GM12878 (cell line): ENCODE results near the gene CD1D. TPM values are rescaled to one million over a fixed set of nuclear protein-coding genes. Genes with fewer than 3 reads are reported as not detected.

ENCODE experiments used
- ATAC-seq: fragments of 200-7000 bp; cut with Tn5 transposase; 3 replicates; pipeline ENCODE4 v1.9.1; 2020; ENCODE audit warnings: mild to moderate bottlenecking, moderate library complexity
- BruUV-seq: library from RNA; stranded (reverse); fragments of 400-500 nt; replicated peaks from 2 replicates; lab custom pipeline; 2021; lab: Mats Ljungman, UMichigan
- CTCF ChIA-PET: fragments of 300-600 bp; sonication (Branson Sonifier 250); formaldehyde crosslinking; extraction: SDS; loops from one replicate; lab custom pipeline; 2021; ENCODE audit warnings: inconsistent platforms; lab: Yijun Ruan, JAX
- POLR2A ChIA-PET: fragments of 350-600 bp; formaldehyde crosslinking; extraction: SDS; loops from one replicate; lab custom pipeline; 2021; ENCODE audit warnings: inconsistent platforms; lab: Charles Lee
- RAD21 ChIA-PET: fragments of 300-600 bp; sonication (Branson Sonifier 250); formaldehyde crosslinking; loops from one replicate; lab custom pipeline; 2023; ENCODE audit warnings: antibody characterized with exemption; ENCODE audit not compliant: unreplicated experiment; lab: Charles Lee
- SMC1A ChIA-PET: fragments of 300-600 bp; sonication (Branson Sonifier 250); formaldehyde crosslinking; loops from one replicate; lab custom pipeline; 2023; ENCODE audit not compliant: unreplicated experiment, uncharacterized antibody; lab: Charles Lee
- DNase-seq: peaks from one replicate; pipeline ENCODE4 v3.0.0-alpha.2; 2011; ENCODE audit warnings: low read depth, low spot score
- FAIRE-seq: peaks from 3 replicates; lab custom pipeline; 2011; peaks lifted over from hg19 to GRCh38; lab: Jason Lieb, UNC
- H2AFZ ChIP-seq: 2 replicates; pipeline ENCODE4 v1.6.0; 2011; ENCODE audit warnings: low read depth, low read length, control low read depth; ENCODE audit not compliant: control insufficient read depth
- H3K27ac ChIP-seq: 2 replicates; pipeline ENCODE4 v1.5.1; 2011; ENCODE audit warnings: control low read depth; ENCODE audit not compliant: control insufficient read depth, insufficient read depth
- H3K27me3 ChIP-seq, 2 experiments: replicated peaks in 1 of 2; 2 replicates each; pipeline versions ENCODE4 v1.6.0 to v1.6.1; 2011; ENCODE audit warnings: low read length in 1 of 2; ENCODE audit not compliant: control insufficient read depth in 2 of 2, insufficient read depth in 2 of 2
- H3K36me3 ChIP-seq, 2 experiments: 2 replicates each; pipeline ENCODE4 v1.5.1; 2011; ENCODE audit warnings: low read length in 1 of 2; ENCODE audit not compliant: control insufficient read depth in 2 of 2, insufficient read depth in 2 of 2
- H3K4me1 ChIP-seq: 2 replicates; pipeline ENCODE4 v1.6.1; 2011; ENCODE audit warnings: mild to moderate bottlenecking, low read length, moderate library complexity, mixed read lengths; ENCODE audit not compliant: control insufficient read depth, insufficient read depth
- H3K4me2 ChIP-seq: 2 replicates; pipeline ENCODE4 v1.6.0; 2011; ENCODE audit warnings: control low read depth; ENCODE audit not compliant: control insufficient read depth, insufficient read depth
- H3K4me3 ChIP-seq: fragments of 200-600 bp; sonication (generic); 2 replicates; pipeline ENCODE4 v1.5.1; 2016
- H3K79me2 ChIP-seq: 2 replicates; pipeline ENCODE4 v1.6.0; 2011; ENCODE audit warnings: low read length; ENCODE audit not compliant: control insufficient read depth, insufficient read depth
- H3K9ac ChIP-seq: 2 replicates; pipeline ENCODE4 v1.8.0; 2011; ENCODE audit warnings: low read length, control low read depth, mixed read lengths; ENCODE audit not compliant: control insufficient read depth, insufficient read depth
- H3K9me3 ChIP-seq: replicated peaks from 3 replicates; pipeline ENCODE4 v1.5.1; 2011; ENCODE audit warnings: mild to moderate bottlenecking, low read length; ENCODE audit not compliant: control insufficient read depth, insufficient read depth
- H4K20me1 ChIP-seq: 2 replicates; pipeline ENCODE4 v1.6.0; 2011; ENCODE audit not compliant: control insufficient read depth, insufficient read depth
- CHD1 ChIP-seq: IDR thresholded peaks from 2 replicates; pipeline ENCODE4 v1.6.1; 2012; ENCODE audit warnings: low read depth, low read length, improper control_type of control experiment
- CREM ChIP-seq: IDR thresholded peaks from 2 replicates; pipeline ENCODE4 v1.6.1; 2014; ENCODE audit warnings: antibody characterized with exemption, low read depth
- ESRRA ChIP-seq: IDR thresholded peaks from 2 replicates; pipeline ENCODE4 v1.6.1; 2012; ENCODE audit warnings: mild to moderate bottlenecking, low read length, improper control_type of control experiment
- HDAC2 ChIP-seq: fragments of 200-600 bp; sonication (generic); IDR thresholded peaks from 2 replicates; pipeline ENCODE4 v1.6.1; 2017
- HDGF ChIP-seq: fragments of 450-650 bp; IDR thresholded peaks from 2 replicates; pipeline ENCODE4 v1.6.1; 2016; ENCODE audit warnings: antibody characterized with exemption
- HSF1 ChIP-seq: fragments of 150-350 bp; IDR thresholded peaks from 2 replicates; pipeline ENCODE4 v1.6.1; 2014; ENCODE audit warnings: mild to moderate bottlenecking, low read depth, low read length
- MEF2A ChIP-seq: IDR thresholded peaks from 2 replicates; pipeline ENCODE4 v1.6.1; 2011; ENCODE audit warnings: low read depth, mild to moderate bottlenecking, low read length, moderate library complexity; ENCODE audit not compliant: insufficient read depth
- NFYA ChIP-seq: IDR thresholded peaks from 2 replicates; pipeline ENCODE4 v1.6.1; 2011; ENCODE audit warnings: low read depth, mild to moderate bottlenecking, low read length, improper control_type of control experiment, borderline replicate concordance
- POLR2AphosphoS2 ChIP-seq: IDR thresholded peaks from 2 replicates; pipeline ENCODE4 v1.6.1; 2011; ENCODE audit warnings: low read depth, mild to moderate bottlenecking, low read length, improper control_type of control experiment, moderate library complexity
- RUNX3 ChIP-seq: IDR thresholded peaks from 2 replicates; pipeline ENCODE4 v1.6.1; 2012; ENCODE audit warnings: low read length, inconsistent platforms
- SUPT20H ChIP-seq: IDR thresholded peaks from 2 replicates; pipeline ENCODE4 v1.6.1; 2011; ENCODE audit warnings: low read depth, mild to moderate bottlenecking, low read length, moderate library complexity, borderline replicate concordance; ENCODE audit not compliant: control insufficient read depth
- TCF3 ChIP-seq: IDR thresholded peaks from 2 replicates; pipeline ENCODE4 v1.6.1; 2012; ENCODE audit warnings: low read depth, mild to moderate bottlenecking, low read length, borderline replicate concordance; ENCODE audit not compliant: insufficient read depth
- ZNF217 ChIP-seq: fragments of 450-650 bp; IDR thresholded peaks from 2 replicates; pipeline ENCODE4 v1.6.1; 2017; ENCODE audit warnings: antibody characterized with exemption, mild to moderate bottlenecking
- WGBS: methylation state at CpG from one replicate; pipeline ENCODE4 v1.1.6; 2016; ENCODE audit warnings: low lambda C conversion rate; ENCODE audit not compliant: insufficient replicate concordance, insufficient coverage; ENCODE audit errors: missing lambda C conversion rate; 5-methylcytosine and 5-hydroxymethylcytosine counted together
- in situ Hi-C: fragments of 300-500 bp; cut with MboI; formaldehyde crosslinking; loops from 9 replicates; pipeline ENCODE4 v1.14.3; 2018; ENCODE audit warnings: mixed read lengths
- intact Hi-C: fragments of 100-400 bp; cut with micrococcal nuclease; formaldehyde crosslinking; loops from one replicate; pipeline ENCODE4 v1.14.2; 2022; ENCODE audit not compliant: unreplicated experiment
- polyA plus RNA-seq, 11 experiments: library from polyadenylated mRNA; depleted of rRNA in 4 of 11; unstranded in 6 of 11; stranded (reverse) in 5 of 11; fragments of >200 nt; fragmentation: Nextera tagmentation in 4 of 11; fragmentation: Illumina TruSeq in 1 of 11; extraction: Ambion mirVana in 4 of 11; extraction: Trizol in 1 of 11; gene quantifications; 1 replicate in 1 of 11; 2 replicates in 10 of 11; pipeline versions ENCODE4 v1.2.1 to v1.2.3, GENCODE V29; 2011 to 2016; ENCODE audit warnings: inconsistent platforms in 2 of 11, missing spikeins in 2 of 11, low read depth in 1 of 11
- total RNA-seq, 4 experiments: library from RNA; depleted of rRNA in 3 of 4; stranded (reverse); fragments of >200 nt in 3 of 4; fragmentation: Illumina TruSeq in 1 of 4; extraction: Trizol in 1 of 4; gene quantifications; 2 replicates each; pipeline versions ENCODE4 v1.2.1 to v1.2.3, GENCODE V29; 2013 to 2021
- TF ChIP-seq, protein P1 (sequence below): fragments of 450-650 bp; IDR thresholded peaks from 2 replicates; pipeline ENCODE4 v1.6.1; 2014; ENCODE audit warnings: mild to moderate bottlenecking

CD1D gene
- total and polyA plus RNA-seq, 10 of the 15 experiments (the other 5 are each of a cell fraction or from before 2014, with no cell fraction given): 0.21 to 1.4 (median 0.73) TPM; not detected in 2

- TF ChIP-seq ESRRA (no peak), NFYA (no peak), CHD1 (no peak), MEF2A (no peak), SUPT20H (no peak), CREM (no peak), HSF1 (no peak), POLR2AphosphoS2 (no peak), HDAC2 (no peak), ZNF217 (no peak), HDGF (no peak), TCF3 (no peak)
- TF ChIP-seq, protein P1, sequence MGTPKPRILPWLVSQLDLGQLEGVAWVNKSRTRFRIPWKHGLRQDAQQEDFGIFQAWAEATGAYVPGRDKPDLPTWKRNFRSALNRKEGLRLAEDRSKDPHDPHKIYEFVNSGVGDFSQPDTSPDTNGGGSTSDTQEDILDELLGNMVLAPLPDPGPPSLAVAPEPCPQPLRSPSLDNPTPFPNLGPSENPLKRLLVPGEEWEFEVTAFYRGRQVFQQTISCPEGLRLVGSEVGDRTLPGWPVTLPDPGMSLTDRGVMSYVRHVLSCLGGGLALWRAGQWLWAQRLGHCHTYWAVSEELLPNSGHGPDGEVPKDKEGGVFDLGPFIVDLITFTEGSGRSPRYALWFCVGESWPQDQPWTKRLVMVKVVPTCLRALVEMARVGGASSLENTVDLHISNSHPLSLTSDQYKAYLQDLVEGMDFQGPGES: no peak
These were observed 7.9 kb downstream of the CD1D start (continued) for GRCh38 chr1:158188611-158189010.

DNA sequence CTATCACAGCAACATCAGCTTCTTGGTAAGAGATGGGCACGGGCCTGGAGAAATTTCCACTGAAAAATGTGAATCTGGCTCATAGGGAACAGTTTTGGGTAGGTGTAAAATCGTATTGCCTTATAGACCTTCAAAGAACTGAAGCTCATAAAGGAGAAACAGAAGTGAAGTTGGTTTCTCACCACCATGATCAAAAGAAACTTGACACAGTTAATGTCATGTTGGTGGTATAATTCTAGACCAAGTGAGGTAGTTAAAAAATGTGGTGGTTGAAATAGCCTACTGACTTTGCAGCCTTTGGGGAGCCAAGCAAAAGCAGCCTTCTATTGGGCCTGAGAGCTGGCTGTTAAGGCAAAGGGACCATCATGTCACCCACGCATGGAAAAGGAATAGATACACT lies 8.9 kb downstream of the CD1D start:
- TF ChIP-seq MEF2A: no peak
- TF ChIP-seq RUNX3: peak; percentile 15; the same call in 1 of the 2 replicates
- SMC1A ChIA-PET: interaction anchor here (0.6 to 0.9 kb wide), 5 partner anchors 14 to 905 kb away, joined by 3 read pairs; no protein-coding TSS in a partner anchor

More for the DNA sequence above, 8.9 kb downstream of the CD1D start:
- H2AFZ ChIP-seq: no peak overlapping the region
- no peaks in the 10 kb centered on the region for H3K36me3 ChIP-seq
- POLR2A ChIA-PET: no interaction called here
- BruUV-seq: no TSS peak
- no peak overlapping the region for H3K27ac ChIP-seq
- no peak overlapping the region for H3K4me2 ChIP-seq
- DNase-seq (no peak), FAIRE-seq (no peak), ATAC-seq (no peak)
- H3K4me3 ChIP-seq: no peak overlapping the region
- no peak overlapping the region for H3K9ac ChIP-seq
- RAD21 ChIA-PET: no interaction called here
- H3K4me1 ChIP-seq: no peaks in the 10 kb centered on the region
- intact Hi-C loops: no loop called here
- no peaks in the 10 kb centered on the region for H4K20me1 ChIP-seq
- 10% methylated on average over 3 of the region's 3 CpGs for WGBS
- CTCF ChIA-PET: interaction anchor here (2.5 kb wide), 1 partner anchor 14 kb away, joined by 9 read pairs; no protein-coding TSS in a partner anchor
- no peaks in the 10 kb centered on the region for H3K9me3 ChIP-seq
- in situ Hi-C loops: no loop called here
- H3K27me3 ChIP-seq: peaks cover 1 to 5% of the 10 kb centered on the region in 2 experiments; a peak in 3 of 4 replicates
- H3K79me2 ChIP-seq: no peaks in the 10 kb centered on the region
